ENCODE results near the gene GDF7.

GDF7 gene

GRCh38 chr2:20662308-20662937, 4.5 kb upstream of the GDF7 start:
- DNase-seq (ENCODE audit: low spot score), result no peak

GRCh38 chr2:20663196-20664070, 3.5 kb upstream of the GDF7 start:
- no peak for DNase-seq (ENCODE audit: low spot score)

- DNase-seq (ENCODE audit: low spot score), result no peak
Observed at GRCh38 chr2:20664071-20664390, 2.9 kb upstream of the GDF7 start.

DNA sequence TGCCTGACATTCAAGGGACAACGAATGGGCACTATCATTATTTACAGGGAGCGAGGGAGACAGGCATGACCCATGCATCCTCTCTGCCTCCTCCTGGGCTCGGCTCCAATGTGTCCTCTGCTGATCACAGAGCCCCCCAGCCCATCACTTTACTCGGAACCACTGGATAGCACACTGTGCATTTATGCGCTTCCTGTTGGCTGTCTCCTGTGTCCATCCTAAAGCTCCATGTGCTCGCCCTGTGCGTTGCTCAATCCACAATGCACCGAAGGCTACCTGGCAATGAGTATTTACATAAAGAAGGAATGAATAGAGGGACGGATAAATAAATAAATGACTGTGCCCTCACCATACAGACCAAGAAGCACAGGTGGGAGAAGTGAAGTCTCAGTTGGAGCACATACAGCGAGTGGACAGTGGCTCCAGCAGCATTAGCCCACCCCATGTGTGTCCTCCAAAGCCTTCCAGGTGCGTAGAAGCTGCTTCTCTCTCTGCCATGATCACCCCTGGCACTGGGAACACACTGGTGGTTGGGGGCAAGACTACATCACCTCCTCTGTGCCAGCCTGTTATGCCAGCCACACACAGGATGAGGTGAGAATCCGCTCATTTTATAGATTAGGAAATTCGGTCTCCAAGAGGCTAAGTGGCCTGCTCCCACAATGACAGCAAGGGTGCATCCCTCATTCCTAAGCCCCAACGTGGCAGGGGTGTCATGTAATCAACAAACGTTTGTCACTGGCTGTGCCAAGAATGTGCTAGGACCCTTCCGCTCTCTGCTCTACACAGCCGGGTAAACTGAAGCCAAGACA, 2.3 kb upstream of the GDF7 start:
- no peak for DNase-seq (ENCODE audit: low spot score)

DNA sequence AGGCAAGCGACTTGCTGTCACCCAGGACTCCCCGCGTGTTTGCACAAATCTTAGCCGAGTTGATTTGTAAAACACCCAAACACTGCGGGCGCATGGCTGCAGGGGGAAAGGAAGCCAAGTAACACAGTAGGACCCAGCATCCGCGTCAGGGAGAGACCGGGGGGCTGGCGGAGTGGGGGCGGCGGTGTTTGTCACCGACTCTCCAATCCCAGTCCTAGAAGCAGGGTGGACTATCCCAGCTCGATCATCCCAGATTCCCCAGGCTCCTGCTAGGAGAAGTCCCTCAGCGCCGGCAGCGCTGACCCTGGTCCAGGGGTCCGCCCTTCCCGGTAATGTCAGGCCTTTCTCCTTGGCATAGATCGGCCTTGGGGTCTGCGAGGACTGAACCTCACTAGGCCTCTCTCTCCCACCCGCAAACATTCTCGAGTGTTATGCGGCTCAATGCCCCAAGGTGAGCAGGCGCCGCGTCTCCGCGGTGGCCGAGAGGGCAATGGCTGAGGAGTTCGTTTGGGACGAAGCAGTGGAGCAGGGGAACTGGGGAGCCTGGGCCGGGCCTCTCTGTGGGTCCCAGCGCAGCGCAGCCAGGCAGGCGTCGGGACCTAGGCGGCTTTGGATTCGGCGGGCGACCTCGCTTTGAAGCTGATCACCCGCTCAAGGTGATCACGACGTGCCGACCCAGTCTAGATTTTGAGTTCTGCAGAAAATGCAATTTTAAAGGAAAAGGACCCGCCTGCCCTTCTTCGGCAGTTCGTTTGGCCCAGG, 1.5 kb upstream of the GDF7 start:
- DNase-seq (ENCODE audit: low spot score), result no peak

GRCh38 chr2:20666005-20666303, 990 bp upstream of the GDF7 start:
- DNase-seq (ENCODE audit: low spot score), result peak; percentile 59

DNA sequence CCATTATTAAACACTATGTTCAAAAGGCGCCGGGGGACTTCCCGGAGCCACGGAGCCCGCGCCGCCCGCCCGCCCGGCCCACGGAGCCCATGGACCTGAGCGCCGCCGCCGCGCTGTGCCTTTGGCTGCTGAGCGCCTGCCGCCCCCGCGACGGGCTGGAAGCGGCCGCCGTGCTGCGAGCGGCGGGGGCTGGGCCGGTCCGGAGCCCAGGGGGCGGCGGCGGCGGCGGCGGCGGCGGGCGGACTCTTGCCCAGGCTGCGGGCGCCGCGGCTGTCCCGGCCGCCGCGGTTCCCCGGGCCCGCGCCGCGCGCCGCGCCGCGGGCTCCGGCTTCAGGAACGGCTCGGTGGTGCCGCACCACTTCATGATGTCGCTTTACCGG, 197 bp downstream of the GDF7 start:
- DNase-seq (ENCODE audit: low spot score), result peak; percentile 63

DNA sequence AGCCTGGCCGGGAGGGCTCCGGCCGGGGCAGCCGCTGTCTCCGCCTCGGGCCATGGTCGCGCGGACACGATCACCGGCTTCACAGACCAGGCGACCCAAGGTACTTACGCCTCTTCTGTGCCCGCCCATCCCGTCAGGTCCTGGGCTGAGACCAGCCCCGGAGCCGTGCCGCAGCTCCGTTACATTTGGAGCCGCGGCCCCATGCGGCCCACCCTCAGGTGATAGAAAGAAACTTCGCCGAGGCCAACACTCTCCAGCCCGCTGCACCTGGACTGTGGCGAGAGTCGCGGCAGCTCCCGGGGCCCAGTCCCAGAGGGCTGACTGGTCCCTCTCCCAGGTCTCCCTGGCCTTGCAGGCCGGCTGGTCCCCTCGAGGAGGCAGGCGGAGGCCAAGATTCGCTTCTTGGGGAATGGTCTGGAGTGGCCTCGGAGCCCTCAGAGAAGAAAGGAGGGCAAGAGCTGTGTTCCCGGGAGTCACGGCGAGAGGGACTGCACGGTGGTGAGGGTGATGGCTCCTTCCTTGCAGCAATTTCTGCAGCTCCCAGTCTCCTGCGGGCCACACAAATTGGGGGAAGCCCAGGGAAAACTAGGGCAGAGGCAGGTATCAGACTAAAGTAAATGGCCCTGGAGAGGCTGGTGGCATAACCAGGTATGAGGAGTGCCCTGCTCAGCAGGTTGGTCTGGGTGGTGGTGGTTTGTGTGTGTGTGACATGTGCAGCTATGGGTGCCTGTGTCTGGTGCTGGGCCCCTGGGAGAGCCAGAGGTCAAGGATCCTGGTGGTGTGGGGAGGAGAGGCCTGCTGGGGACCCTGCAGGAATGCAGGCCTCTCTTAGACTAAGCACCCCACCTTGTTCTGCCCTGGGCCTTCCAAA, 822 bp downstream of the GDF7 start:
- no peak for DNase-seq (ENCODE audit: low spot score)

- no peak for DNase-seq (ENCODE audit: low spot score)
Observed at GRCh38 chr2:20668451-20668850, 1.5 kb downstream of the GDF7 start.

- no peak for DNase-seq (ENCODE audit: low spot score)
Observed at GRCh38 chr2:20668871-20669475, 2.0 kb downstream of the GDF7 start.

GRCh38 chr2:20669562-20670314, 2.8 kb downstream of the GDF7 start:
- DNase-seq (ENCODE audit: low spot score), result no peak

DNA sequence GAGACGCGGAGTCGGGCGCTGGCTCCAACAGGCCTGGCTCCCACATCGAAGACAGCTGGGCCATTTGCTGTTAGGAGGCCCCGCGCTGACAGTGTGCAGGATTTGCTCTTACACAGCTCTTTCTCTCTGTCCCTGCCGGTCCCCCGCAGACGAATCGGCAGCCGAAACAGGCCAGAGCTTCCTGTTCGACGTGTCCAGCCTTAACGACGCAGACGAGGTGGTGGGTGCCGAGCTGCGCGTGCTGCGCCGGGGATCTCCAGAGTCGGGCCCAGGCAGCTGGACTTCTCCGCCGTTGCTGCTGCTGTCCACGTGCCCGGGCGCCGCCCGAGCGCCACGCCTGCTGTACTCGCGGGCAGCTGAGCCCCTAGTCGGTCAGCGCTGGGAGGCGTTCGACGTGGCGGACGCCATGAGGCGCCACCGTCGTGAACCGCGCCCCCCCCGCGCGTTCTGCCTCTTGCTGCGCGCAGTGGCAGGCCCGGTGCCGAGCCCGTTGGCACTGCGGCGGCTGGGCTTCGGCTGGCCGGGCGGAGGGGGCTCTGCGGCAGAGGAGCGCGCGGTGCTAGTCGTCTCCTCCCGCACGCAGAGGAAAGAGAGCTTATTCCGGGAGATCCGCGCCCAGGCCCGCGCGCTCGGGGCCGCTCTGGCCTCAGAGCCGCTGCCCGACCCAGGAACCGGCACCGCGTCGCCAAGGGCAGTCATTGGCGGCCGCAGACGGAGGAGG, 3.5 kb downstream of the GDF7 start:
- no peak for DNase-seq (ENCODE audit: low spot score)

- no peak for DNase-seq (ENCODE audit: low spot score)
Observed at GRCh38 chr2:20671036-20671735, 4.2 kb downstream of the GDF7 start.

GRCh38 chr2:20671736-20672080, 4.8 kb downstream of the GDF7 start:
- DNase-seq (ENCODE audit: low spot score), result no peak

- no peak for DNase-seq (ENCODE audit: low spot score)
Observed at GRCh38 chr2:20672201-20672951, 5.4 kb downstream of the GDF7 start.

DNA sequence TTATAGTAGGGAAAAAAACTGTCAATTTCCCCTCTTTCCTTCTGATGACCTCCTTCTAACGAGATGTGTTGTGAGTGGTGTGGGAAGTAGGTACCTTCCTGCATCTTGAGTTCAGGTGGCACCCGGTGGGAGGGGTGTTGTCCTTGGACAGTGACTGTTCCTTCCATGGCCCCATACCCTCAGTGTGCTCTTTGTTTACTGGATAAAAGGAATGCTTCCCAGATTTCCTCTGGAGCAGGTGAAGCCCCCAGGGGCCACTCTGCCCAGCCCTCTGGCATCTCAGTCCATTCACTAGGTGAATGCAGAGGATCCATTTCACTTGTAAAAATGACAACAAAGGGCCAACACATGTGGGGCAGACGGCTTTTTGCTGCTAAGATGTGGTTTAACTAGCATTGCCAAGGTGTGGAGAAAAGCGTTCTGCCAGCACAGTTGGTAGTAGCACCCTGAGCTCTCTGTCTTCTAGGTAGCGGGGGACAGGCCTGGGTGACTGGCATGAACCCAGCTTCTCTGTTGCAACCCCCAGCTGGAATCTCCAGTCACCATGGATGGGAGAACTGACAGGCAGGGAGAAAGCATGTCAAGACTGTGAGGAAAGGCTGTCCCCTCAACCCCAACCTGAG, 6.9 kb downstream of the GDF7 start:
- no peak for DNase-seq (ENCODE audit: low spot score)

DNA sequence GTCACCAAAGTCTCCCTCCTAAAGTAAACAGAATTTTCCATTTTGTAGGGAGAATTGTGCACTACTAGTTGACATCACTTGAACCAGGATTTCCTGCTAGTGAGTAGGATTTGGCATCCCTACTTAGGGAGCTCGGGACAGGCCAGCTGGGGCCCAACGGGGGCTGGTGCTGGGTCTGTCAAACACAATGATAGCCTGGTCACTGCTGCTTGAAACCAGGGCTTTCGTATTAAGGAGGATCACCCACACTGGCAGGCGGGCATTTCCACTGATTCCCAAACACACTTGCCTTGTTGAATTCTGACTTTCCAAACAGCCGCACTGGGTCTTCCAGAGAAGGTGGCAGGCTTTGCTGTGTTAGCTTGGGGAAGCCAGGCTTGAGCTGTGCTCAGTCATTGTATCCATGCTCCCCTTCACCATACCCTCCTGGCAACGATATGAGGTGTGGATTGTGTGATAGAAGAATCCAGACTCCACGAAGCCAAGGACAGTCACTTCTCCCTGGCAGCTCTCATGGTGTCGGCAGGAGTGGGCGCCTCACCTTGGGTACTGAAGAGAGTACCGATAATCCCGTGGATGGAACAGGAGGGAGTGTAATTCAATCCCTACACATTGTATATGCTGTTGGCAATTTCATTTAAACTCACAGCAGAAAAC, 7.5 kb downstream of the GDF7 start:
- DNase-seq (ENCODE audit: low spot score), result no peak
